Sciatic nerve (tissue), 2 donors: ENCODE results near the gene NAA16. TPM values are rescaled to one million over a fixed set of nuclear protein-coding genes. Genes with fewer than 3 reads are reported as not detected.
"Not testable (repeated sequence)": the region's sequence is repeated elsewhere in the genome, so short reads cannot be mapped to it uniquely, and the experiment has no call there.

Experiments
- ATAC-seq: fragments of 200-7000 bp; cut with Tn5 transposase; one replicate; pipeline ENCODE4 v1.9.1; 2020; ENCODE audit warnings: mild to moderate bottlenecking, moderate library complexity
- DNase-seq: peaks from one replicate; pipeline ENCODE4 v3.0.0-alpha.2; 2020; ENCODE audit warnings: low spot score
- intact Hi-C: fragments of 100-400 bp; cut with DNase I; formaldehyde crosslinking; loops from one replicate; pipeline ENCODE4 v1.14.2; 2022
- total RNA-seq: library from RNA; stranded (reverse); fragmentation: NEBNext Ultra II Directional; extraction: Animal tissue kit (Norgen Biotek cat#: 25700); gene quantifications from one replicate; pipeline ENCODE4 v1.2.1, GENCODE V29; 2021
- donor health status: DM: no; HTN: no; CAD: no.
- donor health status: DM: no; HTN: no; CAD: no.

Gene NAA16
- total RNA-seq, 1 donor from 2014 or later = 29.7 TPM

DNA sequence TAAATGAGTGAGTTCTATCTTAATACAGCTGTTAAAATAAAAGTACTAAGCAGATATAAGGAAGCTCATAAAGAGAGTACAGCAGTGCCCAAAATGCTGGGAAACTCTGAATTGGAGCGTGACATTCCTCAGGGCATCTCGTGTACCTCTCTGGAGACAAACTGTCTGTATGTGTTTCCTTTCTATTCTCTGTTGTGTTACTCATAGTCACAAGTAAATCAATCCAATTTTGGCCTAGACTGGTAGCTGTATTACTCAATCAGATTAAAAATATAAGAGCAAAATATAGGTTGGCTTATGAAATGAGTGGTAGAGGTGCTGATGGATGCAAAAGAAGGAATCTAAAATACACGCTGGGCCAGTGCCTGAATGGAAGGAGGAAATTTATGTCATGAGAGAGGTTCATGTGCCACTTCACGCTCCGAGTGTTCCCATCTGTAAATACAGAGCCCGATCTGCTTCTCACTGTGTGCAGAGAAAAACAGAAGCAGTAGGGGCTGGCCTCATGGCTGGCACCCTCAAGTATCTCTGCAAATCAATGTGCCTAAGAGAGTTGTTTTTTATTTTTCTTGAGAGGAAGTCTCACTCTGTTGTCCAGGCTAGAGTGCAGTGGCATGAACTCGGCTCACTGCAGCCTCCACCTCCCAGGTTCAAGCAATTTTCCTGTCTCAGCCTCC lies 87.6 kb downstream of the NAA16 start:
- intact Hi-C loops = no loop called here
- DNase-seq = no peak
- ATAC-seq = no peak

- ATAC-seq (no peak), DNase-seq (no peak)
- intact Hi-C loops = no loop called here
These were observed 90.3 kb downstream of the NAA16 start for GRCh38 chr13:41401366-41401765.

DNA sequence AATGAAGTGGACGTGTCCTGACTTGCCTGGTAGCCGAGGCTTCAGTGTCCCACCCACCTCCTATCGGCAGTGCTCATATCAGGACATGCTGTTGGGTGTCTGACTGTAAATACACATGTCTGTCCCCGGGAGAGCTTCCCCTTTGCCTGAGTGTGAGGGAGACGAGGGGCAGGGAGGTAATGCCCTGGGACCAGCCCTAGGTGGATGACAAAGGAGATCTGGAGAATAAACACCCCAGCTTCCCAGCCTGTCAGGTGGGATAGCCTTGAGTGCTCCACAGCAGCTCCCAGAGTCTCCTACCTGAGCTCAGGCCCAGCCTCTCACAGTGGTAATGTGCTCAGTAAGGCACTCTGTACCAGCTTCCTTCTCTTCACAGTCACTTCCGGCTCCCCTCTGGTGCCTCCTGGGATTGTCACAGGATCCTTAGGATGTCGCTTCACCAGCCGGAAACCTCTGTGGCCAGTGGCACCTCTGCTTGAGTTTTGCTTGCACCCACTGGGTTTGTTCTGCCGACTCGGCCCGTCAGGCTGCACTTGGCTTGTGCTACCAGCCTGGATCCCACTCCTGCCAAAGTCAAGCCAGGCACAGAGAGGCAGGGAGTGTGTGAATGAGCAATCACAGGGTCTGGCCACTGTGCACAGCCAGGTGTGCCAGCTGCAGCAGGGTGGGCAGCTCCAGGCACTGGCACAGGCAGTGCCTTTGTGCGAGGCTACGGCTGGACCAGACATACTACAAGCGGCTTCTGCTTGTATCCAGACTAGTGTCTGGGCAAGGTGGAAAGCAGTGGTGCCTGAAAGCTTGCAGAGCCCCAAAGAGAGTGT lies 91.8 kb downstream of the NAA16 start:
- ATAC-seq = peak; percentile 42
- intact Hi-C loops = no loop called here
- no peak for DNase-seq

- ATAC-seq (no peak), DNase-seq (no peak)
- intact Hi-C loops = no loop called here
These were observed 92.9 kb downstream of the NAA16 start for GRCh38 chr13:41403983-41404382.

GRCh38 chr13:41405367-41405766 lies 94.3 kb downstream of the NAA16 start:
- ATAC-seq (no peak), DNase-seq (no peak)
- intact Hi-C loops = no loop called here

GRCh38 chr13:41407380-41407779 lies 96.3 kb downstream of the NAA16 start:
- intact Hi-C loops = no loop called here
- DNase-seq (no peak), ATAC-seq (no peak)

GRCh38 chr13:41408121-41408520 lies 97.1 kb downstream of the NAA16 start:
- ATAC-seq = no peak
- intact Hi-C loops = no loop called here
- no peak for DNase-seq

DNA sequence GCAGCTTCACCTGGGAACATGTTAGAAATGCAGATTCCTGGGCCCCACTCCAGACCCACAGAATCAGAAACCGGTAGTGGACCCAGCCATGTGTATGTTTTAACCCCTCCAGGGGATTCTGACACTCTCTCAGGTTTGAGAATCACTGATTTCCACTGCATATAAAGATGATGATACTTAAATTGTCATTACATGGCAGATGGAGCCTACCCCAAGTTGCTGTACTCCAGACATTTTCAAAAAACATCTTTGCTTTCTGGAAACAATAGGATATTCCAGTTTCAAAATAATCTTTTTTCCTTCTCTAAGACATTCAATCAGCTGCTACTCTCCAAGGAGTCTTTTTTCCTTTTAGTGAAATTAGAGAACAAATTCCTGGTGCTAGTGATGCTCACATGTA lies 97.7 kb downstream of the NAA16 start:
- ATAC-seq = no peak
- intact Hi-C loops = no loop called here

DNA sequence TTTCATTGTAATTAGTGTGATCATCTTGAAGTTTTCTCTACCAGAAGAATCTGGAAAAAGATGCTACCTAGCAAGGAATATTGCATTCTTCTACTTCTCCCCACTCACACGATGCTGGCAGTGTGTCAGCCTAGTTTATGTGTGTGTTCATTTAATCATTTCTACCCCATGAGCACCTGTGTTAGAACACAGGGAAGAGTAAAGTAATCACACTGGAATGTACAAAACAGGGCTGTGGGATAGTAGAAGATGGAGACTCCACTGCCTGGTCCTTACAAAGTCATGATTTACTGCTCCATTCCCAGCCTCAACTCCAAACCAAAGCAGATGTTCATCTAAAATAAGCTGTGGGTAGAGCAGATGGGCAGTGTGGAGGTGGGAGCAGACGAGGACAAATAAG lies 98.5 kb downstream of the NAA16 start:
- intact Hi-C loops = no loop called here

More for the DNA sequence above, 97.7 kb downstream of the NAA16 start:
- DNase-seq = no peak

DNA sequence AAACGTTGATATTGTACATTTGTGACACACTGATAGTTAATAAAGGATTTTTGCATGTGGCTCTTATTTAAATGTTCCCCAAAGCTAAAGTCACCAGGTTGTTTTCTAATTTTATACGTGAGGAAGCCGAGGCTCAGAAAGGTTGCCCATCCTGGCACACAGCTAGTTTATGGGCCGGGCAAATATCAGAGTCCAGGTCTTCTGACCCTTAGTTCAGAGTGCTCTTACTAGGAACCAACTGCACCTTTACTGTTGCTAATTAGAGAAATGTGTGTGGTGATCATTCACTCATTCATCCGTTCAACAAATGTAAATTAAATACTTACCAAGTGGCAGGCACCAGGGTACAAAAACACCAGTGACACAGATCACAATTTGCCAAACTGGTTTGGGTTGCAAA lies 100.0 kb downstream of the NAA16 start:
- intact Hi-C loops = no loop called here
- no peak for DNase-seq
- no peak for ATAC-seq

More for the DNA sequence above, 98.5 kb downstream of the NAA16 start:
- DNase-seq (no peak), ATAC-seq (no peak)

GRCh38 chr13:41411522-41411921 lies 100.5 kb downstream of the NAA16 start:
- peak; percentile 87 for ATAC-seq
- intact Hi-C loops = no loop called here
- no peak for DNase-seq

- ATAC-seq (no peak), DNase-seq (no peak)
- intact Hi-C loops = loop anchor here (2.0 kb wide), 1 partner anchor 45 kb away; no protein-coding TSS in a partner anchor
These were observed 102.8 kb downstream of the NAA16 start for GRCh38 chr13:41413872-41414271.

DNA sequence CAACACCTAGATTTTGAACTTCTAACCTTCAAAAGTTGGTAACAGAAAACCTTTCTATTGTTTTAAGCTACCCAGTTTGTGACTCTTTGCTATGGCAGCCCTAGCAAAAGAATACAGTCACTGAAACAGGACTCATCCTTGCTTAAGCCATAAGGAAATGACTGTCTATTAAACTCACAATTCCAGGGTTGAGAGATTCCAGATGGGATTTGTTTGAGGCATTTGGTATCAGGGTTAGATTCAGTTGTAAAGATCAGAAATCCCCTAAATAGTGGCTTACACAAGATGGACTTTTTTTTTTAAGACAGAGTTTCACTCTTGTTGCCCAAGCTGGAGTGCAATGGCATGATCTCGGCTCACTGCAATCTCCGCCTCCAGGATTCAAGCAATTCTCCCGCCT lies 105.2 kb downstream of the NAA16 start:
- intact Hi-C loops = no loop called here
- ATAC-seq (no peak), DNase-seq (no peak)

GRCh38 chr13:41418027-41418426 lies 107.0 kb downstream of the NAA16 start:
- no peak for DNase-seq
- intact Hi-C loops = no loop called here
- no peak for ATAC-seq

DNA sequence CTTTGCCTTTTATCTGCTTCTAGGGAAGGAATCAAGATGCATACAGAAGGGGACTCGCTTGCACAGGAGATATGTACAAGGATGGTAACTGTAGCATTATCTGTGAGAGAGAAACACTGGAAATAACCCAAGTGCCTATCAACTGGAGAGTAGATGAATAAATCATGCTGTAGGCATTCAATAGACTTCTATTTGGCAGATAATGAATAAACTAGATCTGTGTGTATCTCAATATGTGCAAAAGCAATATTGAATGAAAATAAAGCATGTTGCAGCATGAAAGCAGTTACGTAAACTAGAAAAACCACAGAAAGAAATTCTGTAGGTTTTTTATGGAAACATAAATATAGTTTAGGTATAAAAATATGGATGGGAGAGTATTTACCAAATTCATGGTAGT lies 107.7 kb downstream of the NAA16 start:
- intact Hi-C loops = no loop called here
- no peak for DNase-seq
- no peak for ATAC-seq

DNA sequence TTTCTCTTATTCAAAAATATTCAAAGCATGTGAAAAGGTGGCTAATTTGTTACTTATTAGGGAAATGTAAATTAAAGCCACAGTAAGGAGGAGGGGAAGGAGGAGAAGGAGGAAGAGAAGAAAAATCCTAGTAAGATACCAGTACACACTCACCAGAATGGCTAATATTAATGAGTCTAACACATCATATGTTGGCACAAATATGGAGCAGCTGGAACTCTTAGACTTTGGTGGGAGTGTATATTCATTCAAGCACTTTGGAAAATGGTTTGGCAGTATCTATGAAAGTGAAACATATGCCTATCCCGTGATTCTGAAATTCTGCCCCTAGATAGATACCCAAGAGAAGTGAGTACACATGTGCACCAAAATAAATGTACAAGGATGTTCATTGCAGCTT lies 108.1 kb downstream of the NAA16 start:
- ATAC-seq (no peak), DNase-seq (no peak)
- intact Hi-C loops = no loop called here

GRCh38 chr13:41420146-41420545 lies 109.1 kb downstream of the NAA16 start:
- no peak for DNase-seq
- intact Hi-C loops = no loop called here
- ATAC-seq = no peak

DNA sequence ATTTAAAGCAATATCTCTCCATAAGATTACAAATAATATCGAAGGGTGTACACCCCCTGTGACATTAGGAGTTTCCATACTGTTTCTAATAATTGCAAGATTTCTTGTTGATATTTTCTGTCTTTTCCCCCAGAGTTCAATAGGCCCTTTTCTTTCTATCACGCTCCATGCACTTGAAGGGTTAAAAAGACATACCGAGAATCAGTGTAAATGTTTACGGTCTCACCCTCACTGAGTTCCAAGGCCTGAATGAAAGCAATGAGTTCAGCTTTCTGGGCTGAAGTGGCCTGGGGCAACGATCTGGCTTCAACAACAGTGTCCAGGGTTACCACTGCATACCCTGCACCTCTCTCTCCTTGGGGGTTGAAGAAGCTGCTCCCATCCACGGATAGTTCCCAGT lies 110.3 kb downstream of the NAA16 start:
- intact Hi-C loops = not testable (repeated sequence)

GRCh38 chr13:41421983-41422382 lies 110.9 kb downstream of the NAA16 start:
- intact Hi-C loops, DNase-seq: not testable (repeated sequence)

More for the DNA sequence above, 110.3 kb downstream of the NAA16 start:
- not testable (repeated sequence) for ATAC-seq, DNase-seq

GRCh38 chr13:41423259-41423658 lies 112.2 kb downstream of the NAA16 start:
- ATAC-seq, DNase-seq, intact Hi-C loops: not testable (repeated sequence)

More at GRCh38 chr13:41421983-41422382, 110.9 kb downstream of the NAA16 start:
- ATAC-seq = not testable (repeated sequence)
